Colonic mucosa (tissue), 4 donors: ENCODE data around the gene AFAP1L2. TPM values are rescaled to one million over a fixed set of nuclear protein-coding genes. Genes with fewer than 3 reads are reported as not detected.

ENCODE experiments used
- DNase-seq: peaks from one replicate; pipeline ENCODE4 v3.0.0-alpha.2; 2020
- H3K27ac ChIP-seq: fragments of 200-600 bp; one replicate; pipeline ENCODE4 v1.8.0; 2021
- H3K27me3 ChIP-seq: fragments of 200-600 bp; one replicate; pipeline ENCODE4 v1.8.0; 2021
- H3K36me3 ChIP-seq: fragments of 200-600 bp; one replicate; pipeline ENCODE4 v1.8.0; 2021
- H3K4me1 ChIP-seq: fragments of 200-600 bp; one replicate; pipeline ENCODE4 v1.8.0; 2021; ENCODE audit warnings: mild to moderate bottlenecking
- H3K4me3 ChIP-seq: fragments of 200-600 bp; one replicate; pipeline ENCODE4 v1.8.0; 2021
- H3K9ac ChIP-seq, 2 donors: one replicate each; pipeline ENCODE4 v1.7.0; 2013; ENCODE audit warnings: control low read depth in 2 of 2, low read depth in 2 of 2, low read length in 2 of 2
- H3K9me3 ChIP-seq: fragments of 200-600 bp; one replicate; pipeline ENCODE4 v1.8.0; 2021
- CTCF ChIP-seq: fragments of 200-600 bp; IDR thresholded peaks from one replicate; pipeline ENCODE4 v1.8.0; 2022; ENCODE audit warnings: antibody characterized with exemption, mild to moderate bottlenecking
- intact Hi-C: fragments of 100-400 bp; cut with DNase I; formaldehyde crosslinking; loops from one replicate; pipeline ENCODE4 v1.14.1; 2022
- total RNA-seq, 2 donors: library from RNA; stranded (reverse); fragmentation: NEBNext Ultra II Directional in 1 of 2; extraction: Animal tissue kit (Norgen Biotek cat#: 25700) in 1 of 2; gene quantifications; one replicate each; pipeline ENCODE4 v1.2.1, GENCODE V29; 2021
- donor health status: healthy.
- donor health status: DM: no; HTN: no; CAD: no.
- donor health status: DM: no; HTN: no; CAD: no.

The AFAP1L2 gene
- total RNA-seq, 2 donors from 2014 or later, result 7.9 to 13.7 TPM

GRCh38 chr10:114256008-114256765 lies 148.1 kb downstream of the AFAP1L2 start:
- H3K36me3 ChIP-seq, result no peaks in the 10 kb centered on the region
- intact Hi-C loops, result no loop called here
- no peak for TF ChIP-seq CTCF
- no peak overlapping the region for H3K9ac ChIP-seq
- H3K9me3 ChIP-seq, result no peaks in the 10 kb centered on the region
- DNase-seq, result no peak
- H3K27me3 ChIP-seq, result no peaks in the 10 kb centered on the region
- no peaks in the 10 kb centered on the region for H3K4me1 ChIP-seq
- H3K4me3 ChIP-seq, result no peak overlapping the region
- H3K27ac ChIP-seq, result no peak overlapping the region

GRCh38 chr10:114255227-114255626 lies 149.1 kb downstream of the AFAP1L2 start:
- Histone ChIP-seq H3K9ac (no peak overlapping the region), H3K9me3 (no peaks in the 10 kb centered on the region), H3K27me3 (no peaks in the 10 kb centered on the region), H3K4me3 (no peak overlapping the region), H3K4me1 (no peaks in the 10 kb centered on the region), H3K36me3 (no peaks in the 10 kb centered on the region), H3K27ac (no peak overlapping the region)
- no peak for DNase-seq
- intact Hi-C loops, result no loop called here
- TF ChIP-seq CTCF, result no peak

GRCh38 chr10:114252883-114253282 lies 151.4 kb downstream of the AFAP1L2 start:
- no peaks in the 10 kb centered on the region for H3K36me3 ChIP-seq
- H3K4me3 ChIP-seq, result no peak overlapping the region
- DNase-seq, result no peak
- no peak overlapping the region for H3K27ac ChIP-seq
- intact Hi-C loops, result no loop called here
- TF ChIP-seq CTCF, result no peak
- H3K9ac ChIP-seq, result no peak overlapping the region
- no peaks in the 10 kb centered on the region for H3K4me1 ChIP-seq
- no peaks in the 10 kb centered on the region for H3K9me3 ChIP-seq
- no peaks in the 10 kb centered on the region for H3K27me3 ChIP-seq

GRCh38 chr10:114252092-114252491 lies 152.2 kb downstream of the AFAP1L2 start:
- H3K36me3 ChIP-seq, result no peaks in the 10 kb centered on the region
- no peak overlapping the region for H3K27ac ChIP-seq
- no peaks in the 10 kb centered on the region for H3K4me1 ChIP-seq
- H3K9me3 ChIP-seq, result no peaks in the 10 kb centered on the region
- no peaks in the 10 kb centered on the region for H3K27me3 ChIP-seq
- no peak overlapping the region for H3K4me3 ChIP-seq
- TF ChIP-seq CTCF, result no peak
- intact Hi-C loops, result no loop called here
- H3K9ac ChIP-seq, result no peak overlapping the region
- no peak for DNase-seq

- Histone ChIP-seq H3K27ac (no peak overlapping the region), H3K4me3 (no peak overlapping the region), H3K27me3 (no peaks in the 10 kb centered on the region), H3K36me3 (no peaks in the 10 kb centered on the region), H3K4me1 (no peaks in the 10 kb centered on the region), H3K9me3 (no peaks in the 10 kb centered on the region), H3K9ac (no peak overlapping the region)
- intact Hi-C loops, result no loop called here
- TF ChIP-seq CTCF, result no peak
- DNase-seq, result no peak
These were observed 153.6 kb downstream of the AFAP1L2 start for GRCh38 chr10:114250716-114251115.
